Smooth muscle cell of the coronary artery (primary cell): Measurements from ENCODE around the gene RBBP8NL. TPM values are rescaled to one million over a fixed set of nuclear protein-coding genes. Genes with fewer than 3 reads are reported as not detected.

ENCODE experiments used
- total RNA-seq: library from RNA; depleted of rRNA; stranded (reverse); fragments of >200 nt; gene quantifications from 2 replicates; pipeline ENCODE4 v1.2.3, GENCODE V29; 2014; ENCODE audit warnings: low replicate concordance

Gene RBBP8NL, protein sequence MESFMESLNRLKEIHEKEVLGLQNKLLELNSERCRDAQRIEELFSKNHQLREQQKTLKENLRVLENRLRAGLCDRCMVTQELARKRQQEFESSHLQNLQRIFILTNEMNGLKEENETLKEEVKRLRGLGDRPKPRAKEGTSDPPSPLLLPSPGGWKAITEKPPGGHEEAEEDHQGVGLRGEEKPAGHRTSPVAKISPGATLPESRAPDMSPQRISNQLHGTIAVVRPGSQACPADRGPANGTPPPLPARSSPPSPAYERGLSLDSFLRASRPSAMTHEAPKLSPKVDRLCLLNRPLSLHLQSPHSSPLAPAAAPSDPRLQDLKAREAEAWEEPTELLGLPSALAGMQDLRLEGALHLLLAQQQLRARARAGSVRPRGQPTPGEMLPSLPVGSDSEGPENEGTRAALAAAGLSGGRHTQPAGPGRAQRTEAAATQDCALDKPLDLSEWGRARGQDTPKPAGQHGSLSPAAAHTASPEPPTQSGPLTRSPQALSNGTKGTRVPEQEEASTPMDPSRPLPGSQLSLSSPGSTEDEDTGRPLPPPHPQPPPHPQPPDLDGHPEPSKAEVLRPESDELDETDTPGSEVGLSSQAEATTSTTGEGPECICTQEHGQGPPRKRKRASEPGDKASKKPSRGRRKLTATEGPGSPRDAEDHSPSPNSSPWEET
- not detected in 2 replicates for total RNA-seq

DNA sequence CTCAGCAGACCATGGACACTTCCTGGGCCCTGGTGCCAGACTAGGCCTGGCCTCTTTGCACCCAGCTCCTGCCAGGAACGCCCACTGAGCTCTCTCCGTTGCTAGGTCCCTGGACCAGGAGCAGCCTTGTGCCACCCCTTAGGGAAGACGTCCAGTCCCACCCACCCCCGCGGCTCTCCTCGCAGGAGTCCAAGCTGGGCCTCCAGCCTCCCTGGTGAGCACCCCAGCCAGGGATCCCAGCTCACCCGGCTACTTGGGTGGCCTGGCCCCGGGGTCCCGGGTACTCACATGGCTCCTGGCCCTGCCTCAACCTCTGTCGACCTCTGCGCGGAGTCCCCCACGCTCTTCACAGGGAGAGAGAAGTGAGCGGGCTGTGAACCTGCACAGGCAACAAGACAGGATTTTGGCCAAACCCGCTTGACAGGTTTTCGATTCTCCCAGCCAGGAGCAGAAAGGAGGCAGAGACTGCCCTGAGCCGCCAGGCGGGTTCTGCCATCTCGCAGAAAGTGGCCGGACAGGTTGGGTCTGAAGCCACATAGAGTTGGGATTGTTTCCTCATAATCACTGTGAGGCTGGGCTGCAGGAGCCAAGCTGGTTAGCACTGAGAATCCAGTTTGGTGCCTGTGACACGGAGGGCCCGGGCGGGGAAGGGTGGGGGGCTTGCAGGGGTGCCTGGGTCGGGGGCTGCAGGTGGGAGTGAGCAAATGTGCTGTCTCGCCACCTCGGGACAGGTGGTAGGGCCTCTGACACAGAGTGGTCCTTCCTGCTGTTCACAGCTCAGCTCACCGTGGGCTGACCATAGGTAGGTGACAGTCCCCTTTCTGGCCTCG, at the start of gene RBBP8NL:
RBBP8NL (minus strand) TSS at position 368 of the 830 bp plus-strand sequence. CDS start 7,892 bp downstream, outside the sequence.

DNA sequence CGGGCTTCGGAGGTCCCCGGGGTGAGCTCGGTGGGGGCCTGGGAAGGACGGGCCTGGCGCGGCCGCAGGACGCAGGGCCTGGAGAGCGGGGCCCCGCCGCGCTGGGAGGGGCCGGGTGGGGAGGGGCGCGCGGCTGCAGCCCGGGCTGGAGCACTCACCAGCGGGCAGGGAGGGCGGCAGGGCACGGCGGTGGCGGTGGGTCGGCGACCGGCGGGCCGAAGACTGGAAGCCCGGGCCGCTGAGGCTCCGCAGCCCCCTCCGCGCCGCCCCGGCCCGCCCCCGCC, 48.4 kb upstream of the RBBP8NL start, which contains the start of gene GATA5:
GATA5 (minus strand) TSS at position 224 of the 284 bp plus-strand sequence. CDS start 474 bp downstream, outside the sequence.

DNA sequence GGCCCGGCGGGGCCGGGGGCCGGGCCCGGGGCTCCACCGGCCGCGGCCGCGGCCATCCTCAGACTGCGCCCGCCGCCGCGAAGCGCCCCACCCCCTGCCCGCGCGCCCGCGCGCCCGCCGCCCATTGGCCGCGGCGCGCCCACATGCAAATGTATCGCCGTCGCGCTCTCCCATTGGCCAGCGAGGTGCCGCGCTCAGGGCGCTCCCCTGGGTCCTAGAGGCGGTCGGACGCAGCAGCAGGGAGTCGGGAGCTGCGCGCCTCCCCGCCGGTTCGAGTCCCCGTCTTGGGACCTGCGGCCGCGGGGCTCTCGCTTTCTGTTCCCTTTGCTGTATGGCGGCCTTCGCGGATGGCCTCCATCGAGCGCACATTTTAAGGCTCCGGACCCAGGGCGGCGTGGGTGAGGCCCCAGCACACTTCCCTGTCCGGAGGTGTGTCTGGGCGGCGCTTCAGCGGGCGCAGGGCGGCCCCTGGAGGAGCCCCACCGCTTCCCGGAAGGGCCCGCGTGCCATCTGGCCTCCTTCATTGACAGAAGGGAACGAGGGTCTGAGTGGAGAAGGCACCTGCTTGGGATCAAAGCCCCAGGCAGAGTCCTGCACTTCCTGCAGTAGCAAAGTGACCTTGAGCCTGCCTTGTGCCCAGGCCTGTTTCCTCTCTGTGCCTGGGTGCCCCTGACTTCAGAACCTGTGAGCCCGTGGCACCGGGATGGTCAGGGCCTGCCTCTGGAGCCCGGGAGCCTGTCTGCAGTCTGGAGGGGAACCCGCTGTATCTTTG, 19.9 kb downstream of the RBBP8NL start, which contains the start of gene CABLES2:
CABLES2 (minus strand) TSS at position 65 of the 772 bp plus-strand sequence; CDS start at position 56, 9 bp downstream.

DNA sequence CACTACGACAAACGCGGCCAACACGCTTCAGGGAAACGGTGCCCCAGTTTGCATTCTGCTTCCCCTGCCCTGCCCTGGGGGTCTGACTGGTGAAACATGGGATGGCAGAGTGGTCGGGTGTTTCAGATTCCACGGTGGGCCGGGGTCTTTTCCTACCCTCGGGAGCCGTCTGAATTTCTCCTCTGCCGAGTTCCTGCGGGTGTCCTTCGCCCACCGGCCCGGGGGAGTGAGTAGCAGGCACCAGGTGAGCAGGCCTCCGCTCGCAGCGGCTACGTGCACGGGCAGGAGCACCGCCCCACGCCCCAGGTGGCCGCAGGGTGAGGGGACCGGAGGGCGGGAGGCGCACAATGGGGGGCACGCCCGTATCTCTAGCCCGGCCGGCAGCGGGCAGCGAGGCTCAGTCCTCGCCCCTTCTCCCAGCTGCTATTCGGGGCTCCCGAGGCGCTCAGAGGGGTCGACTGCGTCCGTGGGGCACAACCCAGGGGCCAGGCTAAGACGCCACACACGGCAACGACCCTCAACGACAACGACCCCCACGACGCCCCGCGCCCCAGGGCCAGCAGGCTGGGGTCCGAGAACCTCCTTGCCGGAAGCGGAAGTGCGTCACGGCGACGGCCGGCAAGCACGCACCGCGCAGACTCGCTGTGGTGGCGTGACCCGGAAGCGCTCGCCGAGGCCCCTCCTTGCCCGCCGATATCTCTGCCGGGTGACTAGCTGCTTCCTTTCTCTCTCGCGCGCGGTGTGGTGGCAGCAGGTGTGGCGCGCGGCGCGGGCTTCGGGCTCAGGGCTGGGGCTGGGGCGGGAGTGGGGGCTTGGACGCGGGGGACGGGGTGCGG, 40.7 kb downstream of the RBBP8NL start, which contains the start of gene RPS21:
RPS21 (plus strand) TSS at position 721 of the 836 bp plus-strand sequence. CDS start 236 bp downstream, outside the sequence.

DNA sequence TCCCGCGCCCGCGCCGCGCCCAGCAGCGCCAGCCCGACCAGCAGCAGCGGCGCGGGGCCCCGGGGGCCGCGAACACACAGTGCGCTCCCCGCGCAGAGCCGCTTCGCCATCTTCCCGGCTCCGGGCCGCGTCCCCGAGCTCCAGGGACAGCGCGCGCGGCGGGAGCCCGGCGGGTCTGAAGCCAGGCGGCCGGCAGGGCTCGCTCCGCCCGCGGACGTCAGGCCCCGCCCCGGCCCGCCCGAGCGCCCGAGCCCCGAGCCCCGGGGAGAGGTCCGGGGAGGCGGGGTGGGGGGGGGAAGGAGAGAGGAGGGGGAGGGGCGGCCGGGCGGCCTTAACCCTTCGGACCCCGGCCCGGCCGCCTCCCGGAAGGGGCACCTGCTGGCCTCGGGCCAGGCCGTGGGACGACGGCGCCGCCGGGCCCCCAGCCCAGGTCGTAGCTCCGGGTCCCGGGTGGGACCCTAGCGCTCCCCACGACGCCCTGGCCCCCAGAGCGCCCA, 60.2 kb downstream of the RBBP8NL start, which contains the start of gene LAMA5:
LAMA5 (minus strand) TSS at position 177 of the 497 bp plus-strand sequence; CDS start at position 110, 67 bp downstream.

Other genes with a start within 250 kb of the RBBP8NL start
- gene MTG2, start 244.5 kb downstream of the RBBP8NL start, total RNA-seq, result 18.3 and 22.2 TPM in 2 replicates
- not detected in 2 replicates for gene HRH3, start 207.3 kb downstream of the RBBP8NL start, total RNA-seq
- gene OSBPL2, start 189.0 kb downstream of the RBBP8NL start, total RNA-seq, result 33.2 and 38.6 TPM in 2 replicates
- gene ADRM1, start 124.5 kb downstream of the RBBP8NL start, total RNA-seq, result 51.1 and 93.3 TPM in 2 replicates
- 8.1 and 63.7 TPM in 2 replicates for gene LAMA5, start 60.2 kb downstream of the RBBP8NL start, total RNA-seq
- 1,874 and 4,029 TPM in 2 replicates for gene RPS21, start 40.4 kb downstream of the RBBP8NL start, total RNA-seq
- gene CABLES2, start 20.3 kb downstream of the RBBP8NL start, total RNA-seq, result 0.45 and 0.47 TPM in 2 replicates
- gene GATA5, start 48.5 kb upstream of the RBBP8NL start, total RNA-seq, result 1.7 TPM in 1 of 2 replicates, not detected in the other
- gene SLCO4A1, start 215.0 kb upstream of the RBBP8NL start, total RNA-seq, result 0.35 TPM in 1 of 2 replicates, not detected in the other